Ovary (tissue), 3 donors: ENCODE measurements around the gene USP46.

ENCODE experiments used
- POLR2A ChIP-seq: fragments of 450-650 bp; IDR thresholded peaks from one replicate; pipeline ENCODE4 v1.6.1; 2017; ENCODE audit warnings: antibody characterized with exemption, mild to moderate bottlenecking, moderate library complexity
- TF ChIP-seq, protein P1 (sequence below), 3 donors: fragments of 450-650 bp in 2 of 3; fragments of 200-600 bp in 1 of 3; IDR thresholded peaks; one replicate each; pipeline versions ENCODE4 v1.5.1 to v1.8.0; 2016 to 2022; ENCODE audit warnings: antibody characterized with exemption in 3 of 3, mild to moderate bottlenecking in 1 of 3
- donor health status: DM: no; HTN: no; CAD: no.

DNA sequence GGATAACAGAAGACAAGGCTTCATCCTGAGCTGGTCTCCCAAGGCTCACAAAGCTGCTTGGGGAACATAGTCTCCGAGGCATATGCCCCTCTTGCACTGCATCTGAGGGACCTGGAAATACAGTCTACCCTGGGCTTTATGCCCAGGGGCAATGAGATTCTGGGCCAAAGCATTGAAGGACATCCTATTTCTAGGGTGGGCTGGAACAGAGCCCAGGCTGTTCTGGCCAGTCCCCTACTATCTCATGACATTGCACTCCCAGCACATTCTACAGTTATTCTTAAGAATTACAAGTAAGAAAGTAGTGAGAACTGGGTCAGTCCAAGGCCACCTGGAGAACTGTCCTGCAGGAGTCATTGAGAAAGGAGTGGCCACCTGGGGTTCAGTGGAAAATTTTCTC, 107.6 kb downstream of the USP46 start:
- no peak for TF ChIP-seq POLR2A
- TF ChIP-seq, protein P1, sequence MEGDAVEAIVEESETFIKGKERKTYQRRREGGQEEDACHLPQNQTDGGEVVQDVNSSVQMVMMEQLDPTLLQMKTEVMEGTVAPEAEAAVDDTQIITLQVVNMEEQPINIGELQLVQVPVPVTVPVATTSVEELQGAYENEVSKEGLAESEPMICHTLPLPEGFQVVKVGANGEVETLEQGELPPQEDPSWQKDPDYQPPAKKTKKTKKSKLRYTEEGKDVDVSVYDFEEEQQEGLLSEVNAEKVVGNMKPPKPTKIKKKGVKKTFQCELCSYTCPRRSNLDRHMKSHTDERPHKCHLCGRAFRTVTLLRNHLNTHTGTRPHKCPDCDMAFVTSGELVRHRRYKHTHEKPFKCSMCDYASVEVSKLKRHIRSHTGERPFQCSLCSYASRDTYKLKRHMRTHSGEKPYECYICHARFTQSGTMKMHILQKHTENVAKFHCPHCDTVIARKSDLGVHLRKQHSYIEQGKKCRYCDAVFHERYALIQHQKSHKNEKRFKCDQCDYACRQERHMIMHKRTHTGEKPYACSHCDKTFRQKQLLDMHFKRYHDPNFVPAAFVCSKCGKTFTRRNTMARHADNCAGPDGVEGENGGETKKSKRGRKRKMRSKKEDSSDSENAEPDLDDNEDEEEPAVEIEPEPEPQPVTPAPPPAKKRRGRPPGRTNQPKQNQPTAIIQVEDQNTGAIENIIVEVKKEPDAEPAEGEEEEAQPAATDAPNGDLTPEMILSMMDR (IDR thresholded peaks at IDR 0.05), result no peak
